Measurements from ENCODE around the gene LYPLA2.
A peak's percentile ranks its signal among the peaks of the same experiment; 100 is the strongest.

Gene LYPLA2

GRCh38 chr1:23759277-23759676, 31.7 kb upstream of the LYPLA2 start:
- H3K9me3 Mint-ChIP-seq = no peaks in the 10 kb centered on the region
- TF ChIP-seq, protein P1, sequence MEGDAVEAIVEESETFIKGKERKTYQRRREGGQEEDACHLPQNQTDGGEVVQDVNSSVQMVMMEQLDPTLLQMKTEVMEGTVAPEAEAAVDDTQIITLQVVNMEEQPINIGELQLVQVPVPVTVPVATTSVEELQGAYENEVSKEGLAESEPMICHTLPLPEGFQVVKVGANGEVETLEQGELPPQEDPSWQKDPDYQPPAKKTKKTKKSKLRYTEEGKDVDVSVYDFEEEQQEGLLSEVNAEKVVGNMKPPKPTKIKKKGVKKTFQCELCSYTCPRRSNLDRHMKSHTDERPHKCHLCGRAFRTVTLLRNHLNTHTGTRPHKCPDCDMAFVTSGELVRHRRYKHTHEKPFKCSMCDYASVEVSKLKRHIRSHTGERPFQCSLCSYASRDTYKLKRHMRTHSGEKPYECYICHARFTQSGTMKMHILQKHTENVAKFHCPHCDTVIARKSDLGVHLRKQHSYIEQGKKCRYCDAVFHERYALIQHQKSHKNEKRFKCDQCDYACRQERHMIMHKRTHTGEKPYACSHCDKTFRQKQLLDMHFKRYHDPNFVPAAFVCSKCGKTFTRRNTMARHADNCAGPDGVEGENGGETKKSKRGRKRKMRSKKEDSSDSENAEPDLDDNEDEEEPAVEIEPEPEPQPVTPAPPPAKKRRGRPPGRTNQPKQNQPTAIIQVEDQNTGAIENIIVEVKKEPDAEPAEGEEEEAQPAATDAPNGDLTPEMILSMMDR (IDR thresholded peaks at IDR 0.05; ENCODE audit: unreplicated experiment in 3 of 3) = no peak
- H3K36me3 Mint-ChIP-seq (ENCODE audit: low read depth) = peaks cover 80% of the 10 kb centered on the region
- H3K27ac Mint-ChIP-seq = no peak overlapping the region
- H3K4me1 Mint-ChIP-seq = no peaks in the 10 kb centered on the region
- no peak overlapping the region for H3K4me3 Mint-ChIP-seq
- no peaks in the 10 kb centered on the region for H3K27me3 Mint-ChIP-seq (ENCODE audit: low read depth)

GRCh38 chr1:23763041-23763577, 27.8 kb upstream of the LYPLA2 start:
- Mint-ChIP-seq H3K4me3 (no peak overlapping the region), H3K9me3 (no peaks in the 10 kb centered on the region), H3K27ac (no peak overlapping the region), H3K36me3 (ENCODE audit: low read depth) (peaks cover 57% of the 10 kb centered on the region), H3K4me1 (no peaks in the 10 kb centered on the region), H3K27me3 (ENCODE audit: low read depth) (no peaks in the 10 kb centered on the region)
- TF ChIP-seq, protein P1 (IDR thresholded peaks at IDR 0.05; ENCODE audit: unreplicated experiment in 3 of 3) = no peak

GRCh38 chr1:23768733-23769132, 22.2 kb upstream of the LYPLA2 start:
- Mint-ChIP-seq H3K36me3 (ENCODE audit: low read depth) (peaks cover 17% of the 10 kb centered on the region), H3K9me3 (no peaks in the 10 kb centered on the region), H3K27me3 (ENCODE audit: low read depth) (no peaks in the 10 kb centered on the region), H3K4me3 (no peak overlapping the region), H3K4me1 (no peaks in the 10 kb centered on the region), H3K27ac (no peak overlapping the region)
- TF ChIP-seq, protein P1 (IDR thresholded peaks at IDR 0.05; ENCODE audit: unreplicated experiment in 3 of 3) = no peak

DNA sequence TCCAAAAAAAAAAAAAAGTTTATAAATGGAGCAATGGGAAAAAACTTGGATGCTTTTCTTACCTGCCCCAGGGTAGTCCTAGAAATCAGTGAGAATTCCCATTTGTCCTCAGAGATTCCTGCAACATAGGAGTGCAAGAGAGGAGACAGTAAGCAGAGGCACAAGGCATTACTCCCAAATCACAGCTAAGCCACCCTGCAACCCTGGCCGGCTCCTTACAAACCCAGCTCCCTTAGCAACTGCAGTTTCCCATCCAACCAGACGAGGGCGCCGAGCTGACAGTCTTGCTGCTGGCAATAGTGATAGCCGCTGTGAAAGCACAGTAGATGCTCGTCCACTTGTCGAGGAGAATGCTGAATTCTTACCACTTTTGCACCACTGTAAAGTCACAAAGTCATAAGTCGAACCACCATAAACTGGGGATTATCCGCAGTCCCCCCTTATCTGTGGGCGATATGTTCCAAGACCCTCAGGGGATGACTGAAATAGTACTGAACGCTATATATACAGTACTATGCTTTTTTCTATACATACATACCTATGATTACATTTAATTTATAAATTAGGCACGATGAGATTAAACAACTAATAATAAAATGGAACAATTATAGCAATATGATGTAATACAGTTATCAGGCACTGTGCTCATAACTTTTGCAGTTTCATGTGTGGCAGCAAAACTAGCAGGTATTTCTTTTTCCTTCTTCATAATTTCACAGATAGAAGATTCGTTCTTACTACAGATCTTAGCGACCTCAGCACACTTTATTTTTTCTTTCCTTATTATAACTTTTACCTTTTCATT, 18.7 kb upstream of the LYPLA2 start:
- Mint-ChIP-seq H3K4me1 (no peaks in the 10 kb centered on the region), H3K36me3 (ENCODE audit: low read depth) (peaks cover 8% of the 10 kb centered on the region), H3K4me3 (peak overlapping the region in 1 of 3 experiments; percentile 60), H3K27ac (no peak overlapping the region), H3K27me3 (ENCODE audit: low read depth) (no peaks in the 10 kb centered on the region), H3K9me3 (no peaks in the 10 kb centered on the region)
- TF ChIP-seq, protein P1 (IDR thresholded peaks at IDR 0.05; ENCODE audit: unreplicated experiment in 3 of 3) = peak; percentile 85 to 89 (median 89)

DNA sequence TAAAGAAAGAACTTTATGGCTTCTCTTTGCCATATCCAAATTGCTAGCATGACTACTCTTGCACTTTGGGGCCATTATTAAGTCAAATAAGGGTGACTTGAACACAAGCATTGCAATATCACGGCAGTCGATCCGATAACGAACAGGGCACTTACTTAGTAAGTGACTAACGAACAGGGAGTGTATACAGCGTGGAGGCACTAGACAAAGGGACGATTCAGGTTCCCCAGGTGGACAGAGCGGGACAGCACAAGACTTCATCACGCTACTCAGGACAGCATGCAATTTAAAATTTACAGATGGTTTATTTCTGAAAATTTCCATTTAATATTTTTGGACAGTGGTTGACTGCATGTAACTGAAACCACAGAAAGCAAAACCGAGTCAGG, 18.1 kb upstream of the LYPLA2 start:
- H3K27me3 Mint-ChIP-seq (ENCODE audit: low read depth) = no peaks in the 10 kb centered on the region
- H3K4me1 Mint-ChIP-seq = peaks cover 2% of the 10 kb centered on the region
- no peak overlapping the region for H3K4me3 Mint-ChIP-seq
- peaks cover 5% of the 10 kb centered on the region for H3K36me3 Mint-ChIP-seq (ENCODE audit: low read depth)
- no peaks in the 10 kb centered on the region for H3K9me3 Mint-ChIP-seq
- TF ChIP-seq, protein P1 (IDR thresholded peaks at IDR 0.05; ENCODE audit: unreplicated experiment in 3 of 3) = no peak
- no peak overlapping the region for H3K27ac Mint-ChIP-seq

Measured in nephron (organoid).